HG02981 (cell line): ENCODE measurements around the gene BUD23.
A peak's percentile ranks its signal among the peaks of the same experiment; 100 is the strongest.
"Not testable (repeated sequence)": the region's sequence is repeated elsewhere in the genome, so short reads cannot be mapped to it uniquely, and the experiment has no call there.

Source experiments
- ATAC-seq: cut with Tn5 transposase; IDR thresholded peaks from one replicate; pipeline ENCODE4 v1.9.1; 2021; ENCODE audit warnings: mild to moderate bottlenecking, moderate library complexity; ENCODE audit not compliant: unreplicated experiment

BUD23 gene

DNA sequence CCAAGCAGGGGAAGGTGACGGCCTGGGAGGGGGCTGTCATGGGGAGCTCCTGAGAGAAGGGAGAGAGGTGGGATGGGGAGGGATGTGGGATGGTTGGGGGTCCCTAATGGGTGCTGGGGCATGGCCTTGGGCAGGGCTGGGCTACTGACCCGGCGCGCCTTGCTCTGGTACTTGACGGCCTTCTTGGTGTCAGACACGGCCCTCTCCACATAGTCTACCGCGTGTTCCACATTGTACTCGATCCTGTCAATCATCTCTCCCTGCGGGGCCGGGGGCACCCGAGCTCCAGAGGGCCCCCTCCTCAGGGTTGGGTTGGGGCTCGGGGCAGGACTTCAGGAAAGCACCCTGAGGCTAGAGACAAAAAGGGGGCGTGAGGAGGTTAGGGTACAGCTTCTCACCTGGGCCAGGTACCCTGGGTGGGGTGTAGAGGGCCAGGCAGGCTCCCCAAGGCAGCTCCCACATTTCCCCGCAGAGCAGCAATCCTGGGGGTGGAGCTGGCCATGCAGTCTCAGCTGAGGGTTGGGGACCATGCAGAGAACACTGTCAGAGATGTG, 17.3 kb downstream of the BUD23 start:
- no peak for ATAC-seq

DNA sequence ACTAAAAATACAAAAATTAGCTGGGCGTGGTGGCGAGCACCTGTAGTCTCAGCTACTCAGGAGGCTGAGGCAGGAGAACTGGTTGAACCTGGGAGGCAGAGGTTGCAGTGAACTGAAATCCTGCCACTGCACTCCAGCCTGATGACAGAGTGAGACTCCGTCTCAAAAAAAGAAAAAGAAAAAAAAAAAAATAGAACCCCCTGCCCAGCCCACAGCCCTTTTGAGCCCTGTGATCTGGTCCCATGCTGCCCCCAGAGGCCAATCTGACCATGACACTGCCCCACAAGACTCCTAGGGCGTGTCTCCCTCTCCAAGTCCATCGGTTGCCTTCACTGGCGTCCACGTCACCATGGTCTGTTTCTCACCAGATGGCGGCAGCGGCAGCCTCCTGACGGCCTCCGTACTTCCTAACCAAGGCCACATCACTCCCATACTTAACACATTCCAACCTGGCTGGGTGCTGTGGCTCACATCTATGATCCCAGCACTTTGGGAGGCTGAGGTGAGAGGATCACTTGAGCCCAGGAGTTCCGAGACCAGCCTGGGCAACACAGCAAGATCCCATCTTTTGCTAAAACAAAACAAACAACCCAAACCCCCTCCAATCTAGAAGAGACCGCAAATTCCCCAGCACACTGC, 18.1 kb downstream of the BUD23 start:
- peak; percentile 43 for ATAC-seq

DNA sequence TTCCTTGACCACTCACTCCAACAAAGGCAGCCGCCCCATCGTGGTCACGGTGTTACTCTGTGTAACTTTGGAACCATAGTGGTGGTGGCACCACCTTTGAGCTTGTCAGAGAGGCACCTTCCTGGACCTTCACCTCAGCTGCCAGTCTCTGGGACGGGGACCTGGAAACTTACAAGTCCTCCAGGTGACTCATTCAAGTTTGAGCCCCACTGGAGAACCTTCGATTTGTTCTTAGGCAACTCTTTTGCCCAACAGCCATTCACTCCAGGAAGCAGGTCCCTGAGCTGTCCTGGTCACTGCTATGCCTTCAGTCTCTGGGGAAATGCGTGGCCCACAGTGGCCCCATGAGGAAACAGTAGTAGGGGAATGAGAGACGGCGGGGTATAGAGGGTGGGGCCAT, 18.8 kb downstream of the BUD23 start:
- ATAC-seq, result no peak

DNA sequence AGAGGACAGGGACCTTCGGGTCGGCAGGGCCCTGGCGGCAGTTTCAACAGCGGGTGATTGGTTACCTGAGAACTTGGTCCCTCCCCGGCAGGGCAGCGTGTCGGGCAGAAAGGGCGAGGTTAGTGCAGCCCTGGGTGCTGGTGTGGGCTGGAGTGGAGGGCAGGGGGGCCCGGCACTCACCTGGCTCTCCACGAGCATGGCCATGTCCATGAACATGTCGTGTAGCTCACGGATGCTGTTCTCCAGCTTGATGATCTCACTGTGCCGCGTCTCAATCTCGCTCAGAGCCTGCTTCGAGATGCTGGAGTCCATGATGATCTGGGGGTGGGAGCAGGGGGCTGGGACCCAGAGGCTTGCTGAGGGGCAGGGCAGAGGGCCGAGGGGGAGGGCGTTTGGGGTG, 19.3 kb downstream of the BUD23 start:
- ATAC-seq, result no peak

DNA sequence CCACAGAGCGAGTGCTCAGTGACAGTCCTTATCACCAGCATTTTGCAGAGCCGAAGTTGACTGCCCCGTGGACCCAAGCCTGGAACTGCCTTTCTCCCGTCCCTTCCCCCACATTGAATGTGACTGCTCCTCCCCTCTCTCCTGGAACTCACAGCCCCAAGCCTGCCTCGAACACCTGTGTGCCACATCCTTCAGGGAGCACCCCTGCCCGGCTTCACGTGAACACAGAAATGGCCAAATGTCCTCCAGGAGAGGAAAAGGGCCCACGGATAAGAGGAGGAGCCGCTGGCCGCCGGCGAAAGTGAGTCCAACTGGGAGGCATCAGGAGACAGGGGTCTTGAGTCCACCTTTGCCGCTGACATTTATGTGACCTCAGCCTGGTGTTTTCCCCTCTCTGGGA, 19.8 kb downstream of the BUD23 start:
- ATAC-seq, result no peak

DNA sequence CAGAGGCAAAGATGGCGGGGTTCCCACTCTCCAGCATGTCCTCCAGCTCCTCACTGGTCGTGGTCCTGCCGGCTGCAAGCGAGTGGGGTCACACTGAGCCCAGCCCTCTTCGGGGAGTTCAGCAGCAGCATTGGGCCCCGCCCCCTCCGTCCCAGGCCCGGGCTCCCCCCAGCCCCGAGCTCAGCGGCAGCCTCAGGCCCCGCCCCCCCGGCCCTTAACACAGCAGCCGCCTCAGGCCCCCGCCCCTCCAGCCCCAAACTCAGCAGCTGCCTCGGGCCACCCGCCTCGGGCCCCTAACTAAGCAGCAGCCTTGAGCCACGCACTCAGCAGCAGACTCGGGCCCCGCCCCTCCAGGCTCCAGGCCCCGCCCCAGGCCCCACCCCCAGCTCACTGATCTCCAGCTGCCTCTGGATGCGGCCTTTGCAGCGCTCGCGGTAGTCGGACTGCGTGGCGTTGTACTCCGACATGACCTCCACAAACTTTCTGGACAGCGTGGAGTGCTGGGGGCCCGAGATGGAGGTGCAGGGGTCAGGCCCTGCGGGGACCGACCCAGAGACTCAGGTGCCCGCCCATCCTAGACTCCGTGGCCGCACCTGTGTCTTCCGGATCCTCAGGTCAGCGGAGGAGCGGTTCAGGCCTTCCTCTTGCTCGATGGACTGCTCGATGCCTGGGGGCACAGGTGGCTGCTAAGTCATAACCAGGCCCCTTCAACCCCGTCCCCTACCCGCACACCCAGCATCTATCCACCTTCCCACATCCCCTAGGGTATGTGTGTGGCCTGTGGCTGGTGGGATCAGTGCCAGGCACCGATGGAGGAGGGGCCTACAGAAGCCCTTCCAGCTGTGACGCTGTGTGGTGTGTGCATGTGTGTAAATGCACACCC, 20.6 kb downstream of the BUD23 start:
- no peak for ATAC-seq

DNA sequence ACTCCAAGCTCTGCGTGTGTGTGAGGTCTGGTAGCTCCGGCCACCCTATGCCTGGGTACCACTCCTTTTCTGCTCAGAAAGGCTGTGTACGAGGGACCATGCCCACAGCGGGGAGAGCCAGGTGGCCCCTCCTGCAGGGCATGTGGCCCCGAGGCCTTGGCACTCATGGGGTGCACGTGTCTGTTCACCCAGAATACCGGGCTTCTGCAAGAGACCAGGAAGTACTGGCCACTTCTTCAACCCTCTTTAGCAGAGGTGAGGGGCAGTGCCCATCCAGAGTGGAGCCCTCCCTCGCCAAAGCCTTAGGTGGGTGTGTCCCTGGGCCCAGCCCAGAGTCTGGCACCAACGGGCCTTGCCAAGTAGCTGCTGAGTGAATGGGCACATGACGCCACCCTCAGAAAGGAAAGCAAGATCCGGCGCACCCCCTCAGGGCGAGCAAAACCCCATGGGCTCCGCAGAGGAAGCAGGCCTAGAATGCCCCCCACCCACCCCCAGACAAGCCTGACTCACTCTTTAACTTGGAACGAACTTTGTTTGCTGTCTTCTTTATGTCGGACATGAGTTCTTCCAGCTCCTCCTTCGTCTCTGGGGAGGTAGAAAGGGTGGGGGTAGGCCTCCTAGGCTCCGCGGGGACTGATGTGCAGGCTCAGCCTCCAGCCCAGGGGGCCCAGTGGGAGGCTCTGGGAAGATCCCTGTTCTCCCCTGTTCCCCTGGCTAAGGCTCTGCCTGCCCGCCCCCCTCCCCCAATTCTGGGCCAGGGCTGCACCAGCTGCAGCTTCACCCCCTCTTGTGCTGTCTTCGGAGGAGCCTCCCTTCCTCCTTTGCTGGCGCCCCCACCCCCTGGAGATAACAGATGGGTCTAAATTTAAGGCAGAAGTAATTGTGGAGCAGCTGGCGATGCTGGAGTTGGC, 21.5 kb downstream of the BUD23 start:
- no peak for ATAC-seq

DNA sequence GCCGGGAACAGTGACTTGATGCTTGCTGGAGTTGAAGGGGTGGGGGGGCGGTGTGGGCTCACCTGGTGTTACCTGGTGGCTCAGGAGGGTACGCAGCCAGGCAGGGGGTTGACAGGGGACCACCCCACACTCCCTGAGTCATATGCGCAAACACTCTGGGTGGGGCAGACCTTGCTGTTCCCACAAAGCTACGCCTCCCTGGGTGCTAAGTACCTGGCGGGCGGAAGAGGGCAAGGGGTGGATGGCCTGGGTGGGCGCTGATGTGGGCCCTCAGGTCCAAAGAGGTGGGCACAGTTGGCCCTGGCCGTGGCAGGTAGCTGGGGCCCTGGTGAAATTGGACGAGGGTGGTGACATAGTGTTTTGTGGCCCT, 22.1 kb downstream of the BUD23 start:
- ATAC-seq, result no peak

DNA sequence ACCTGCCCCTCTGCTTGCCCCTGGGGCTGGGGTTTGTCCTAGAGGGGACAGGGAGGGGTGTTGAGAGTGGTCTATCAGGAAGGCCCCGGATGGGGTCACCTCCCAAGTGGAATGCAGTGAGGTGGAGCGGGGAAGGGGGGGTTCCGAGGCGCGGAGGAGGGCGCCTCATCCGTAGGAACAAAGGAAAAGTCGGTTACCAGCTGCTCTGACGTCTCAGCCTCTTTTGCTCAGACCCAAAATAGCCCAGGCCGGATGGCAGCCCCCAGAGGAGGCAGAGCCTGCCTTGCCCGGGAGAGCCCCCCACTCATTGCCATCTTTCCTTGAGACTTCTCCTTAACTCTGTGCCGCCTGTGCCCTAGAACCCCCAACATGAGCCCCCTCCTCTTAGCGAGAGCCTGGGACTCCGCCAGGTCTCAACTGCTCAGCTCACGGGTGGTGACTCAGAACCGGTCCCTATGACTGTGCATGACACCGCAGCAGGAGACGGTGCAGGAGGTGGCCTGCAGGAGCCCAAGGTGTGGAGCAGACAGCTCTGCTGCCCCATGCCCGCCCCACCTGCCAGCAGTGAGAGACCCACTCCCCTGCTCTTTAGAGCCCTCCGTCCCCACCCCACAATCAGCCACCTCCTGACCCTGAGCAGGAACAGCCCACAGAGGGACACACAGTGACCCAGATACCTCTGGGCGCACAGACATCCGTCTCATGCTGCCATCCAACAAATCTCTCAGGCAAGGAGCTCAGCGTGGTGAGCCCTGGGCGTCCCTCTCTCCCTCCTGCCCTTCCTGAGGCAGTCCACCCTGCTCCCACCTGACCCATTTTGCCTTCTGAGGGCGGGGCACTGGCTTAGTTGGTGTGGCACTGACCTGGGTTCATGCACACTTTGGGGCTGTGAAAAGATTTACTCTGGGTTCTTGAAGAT, 23.0 kb downstream of the BUD23 start:
- no peak for ATAC-seq

DNA sequence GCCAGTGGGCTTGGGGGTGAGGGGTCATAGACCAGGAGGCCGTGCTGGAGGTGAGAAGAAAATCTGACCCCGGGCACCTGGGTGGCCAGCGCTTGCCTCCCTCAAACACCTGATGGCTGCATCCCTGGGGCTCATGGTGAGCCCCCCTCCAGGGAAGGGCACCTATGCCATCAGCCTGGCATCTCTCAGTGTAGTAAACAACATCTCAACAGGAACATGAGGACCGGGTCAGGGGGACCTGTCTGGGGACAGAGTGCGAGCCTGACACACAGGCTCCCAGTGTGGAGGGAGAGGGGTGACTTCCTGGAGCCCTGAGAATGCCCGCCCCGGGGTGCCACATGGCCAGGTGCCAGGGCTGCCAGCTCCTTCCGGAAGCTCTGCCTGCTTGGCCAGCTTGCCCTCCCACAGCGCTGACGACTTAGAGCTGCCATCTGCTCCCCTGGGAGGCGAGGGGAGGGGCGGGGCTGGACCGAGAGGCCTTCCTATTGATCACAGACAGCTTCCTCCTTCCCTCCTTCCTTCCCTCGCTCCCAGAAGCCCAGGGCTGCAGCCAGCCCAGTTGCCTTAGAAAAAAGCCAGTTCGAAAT, 23.7 kb downstream of the BUD23 start:
- no peak for ATAC-seq

DNA sequence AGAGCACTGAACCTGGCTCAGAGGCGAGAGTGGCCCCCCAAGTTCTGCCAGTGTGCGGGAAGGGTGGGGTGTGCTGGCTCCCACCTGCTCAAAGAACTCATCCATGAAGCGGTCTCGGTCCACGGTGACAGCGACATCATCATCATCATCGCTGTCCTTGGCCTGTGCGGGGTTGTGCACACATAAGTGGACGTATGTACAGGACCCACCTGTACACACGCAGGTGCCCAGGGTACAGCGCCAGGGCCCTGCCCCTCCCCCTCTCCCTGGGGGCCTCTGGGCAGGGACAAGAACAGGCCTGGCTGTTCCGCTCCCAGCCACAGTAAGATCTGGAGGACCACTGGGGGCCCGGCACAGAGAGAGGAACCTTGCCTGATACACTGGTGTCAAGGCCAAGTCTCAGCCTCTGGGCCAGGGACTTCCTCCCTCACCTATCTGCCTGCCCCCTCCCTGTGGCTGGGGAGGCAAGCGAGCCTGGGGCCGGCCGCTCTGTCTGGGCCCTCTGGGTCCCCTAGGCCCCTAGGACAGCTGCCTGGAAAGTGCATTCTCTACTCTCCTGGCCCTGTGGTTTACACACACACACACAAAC, 25.7 kb downstream of the BUD23 start:
- no peak for ATAC-seq

DNA sequence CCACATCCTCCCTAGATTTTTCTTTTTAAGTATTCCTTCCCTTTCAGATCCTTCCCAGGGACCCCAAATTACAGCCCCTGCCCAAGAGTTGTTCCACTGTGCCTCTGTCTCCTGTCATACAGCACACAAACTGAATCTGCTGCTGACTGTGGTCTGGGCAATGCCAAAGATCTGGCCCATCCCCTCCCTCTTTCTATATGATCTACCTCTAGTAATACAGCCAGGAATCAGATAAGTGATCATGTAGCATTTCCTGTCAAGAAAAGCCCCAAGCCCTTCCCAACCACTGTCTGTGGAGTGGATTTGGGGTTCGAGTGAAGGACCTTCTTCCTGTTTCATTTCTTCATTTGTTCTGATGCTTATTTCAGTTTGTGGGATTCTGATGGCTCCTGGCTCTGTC, 29.4 kb downstream of the BUD23 start:
- no peak for ATAC-seq

DNA sequence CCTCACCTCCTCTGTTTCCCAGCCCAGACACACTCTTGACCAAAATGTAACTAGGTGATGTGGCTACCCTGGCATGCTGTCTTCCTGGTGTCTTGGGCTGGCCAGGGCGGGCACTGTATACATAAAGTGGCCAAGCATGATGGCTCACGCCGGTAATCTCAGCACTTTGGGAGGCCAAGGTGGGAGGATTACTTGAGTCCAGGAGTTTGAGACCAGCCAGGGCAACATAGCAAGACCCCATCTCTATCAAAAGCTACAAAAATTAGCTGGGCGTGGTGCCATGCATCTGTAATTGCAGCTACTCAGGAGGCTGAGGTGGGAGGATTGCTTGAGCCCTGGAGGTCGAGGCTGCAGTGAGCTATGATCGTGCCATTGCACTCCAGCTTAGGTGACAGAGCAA, 29.9 kb downstream of the BUD23 start:
- not testable (repeated sequence) for ATAC-seq

DNA sequence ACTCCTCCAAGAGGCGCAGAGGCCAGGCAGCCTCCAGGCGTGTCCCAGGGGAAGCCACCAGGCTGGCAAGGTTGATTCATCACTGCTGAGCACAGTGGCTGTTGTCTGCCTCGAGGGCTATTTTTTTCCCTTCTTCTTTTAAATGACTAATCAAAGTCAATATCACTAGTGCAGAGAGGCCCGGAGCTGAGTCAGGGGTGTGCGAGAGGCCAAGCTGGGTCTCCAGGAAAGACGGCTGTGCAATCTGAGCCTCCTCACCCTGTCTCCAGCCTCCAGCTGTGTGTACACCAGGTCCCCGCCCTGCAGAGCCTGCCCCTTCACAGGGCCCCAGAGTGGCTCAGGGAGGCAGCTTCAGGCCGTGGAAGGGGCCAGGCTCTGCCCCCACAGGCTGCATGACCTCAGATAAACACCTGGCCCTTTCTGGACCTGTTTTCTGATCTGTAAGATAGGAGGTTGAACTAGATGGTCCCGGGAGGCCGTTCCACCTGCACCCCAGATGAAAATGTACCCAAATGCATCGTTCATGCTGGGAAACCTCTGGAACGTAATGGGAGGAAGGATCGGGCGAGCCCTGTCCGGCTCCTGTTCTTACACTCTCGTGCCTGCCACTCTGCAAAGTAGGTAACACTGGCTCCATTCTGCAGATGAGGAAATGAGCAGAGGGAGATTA, 32.4 kb downstream of the BUD23 start:
- no peak for ATAC-seq

DNA sequence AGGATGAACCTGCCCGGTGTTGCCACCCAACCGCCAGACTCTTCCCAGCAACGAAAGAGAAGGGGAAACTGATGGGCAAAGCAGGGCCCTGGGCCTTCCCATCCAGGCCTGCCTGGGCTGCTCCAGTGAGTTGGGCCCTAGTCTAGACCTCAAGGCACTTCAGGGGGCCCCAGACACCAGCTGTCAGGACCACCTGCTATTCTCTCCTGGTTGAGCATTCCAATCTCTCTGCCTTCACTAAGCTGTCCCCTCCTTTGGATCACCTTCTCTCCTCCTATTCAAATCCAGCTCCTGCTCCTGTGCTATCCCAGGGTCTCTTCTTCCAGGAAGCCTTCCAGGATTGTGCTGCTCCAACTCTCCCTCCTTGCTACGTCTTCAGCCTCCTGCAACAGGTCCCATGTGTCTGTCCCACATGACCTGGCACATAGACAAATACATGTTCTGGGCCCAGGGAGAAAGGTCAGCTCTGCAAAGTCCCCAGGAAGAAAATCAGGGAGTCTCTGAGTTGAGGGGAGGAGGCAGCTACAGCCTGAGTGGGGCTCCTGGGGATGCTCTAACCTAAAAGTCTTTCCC, 33.0 kb downstream of the BUD23 start:
- no peak for ATAC-seq

DNA sequence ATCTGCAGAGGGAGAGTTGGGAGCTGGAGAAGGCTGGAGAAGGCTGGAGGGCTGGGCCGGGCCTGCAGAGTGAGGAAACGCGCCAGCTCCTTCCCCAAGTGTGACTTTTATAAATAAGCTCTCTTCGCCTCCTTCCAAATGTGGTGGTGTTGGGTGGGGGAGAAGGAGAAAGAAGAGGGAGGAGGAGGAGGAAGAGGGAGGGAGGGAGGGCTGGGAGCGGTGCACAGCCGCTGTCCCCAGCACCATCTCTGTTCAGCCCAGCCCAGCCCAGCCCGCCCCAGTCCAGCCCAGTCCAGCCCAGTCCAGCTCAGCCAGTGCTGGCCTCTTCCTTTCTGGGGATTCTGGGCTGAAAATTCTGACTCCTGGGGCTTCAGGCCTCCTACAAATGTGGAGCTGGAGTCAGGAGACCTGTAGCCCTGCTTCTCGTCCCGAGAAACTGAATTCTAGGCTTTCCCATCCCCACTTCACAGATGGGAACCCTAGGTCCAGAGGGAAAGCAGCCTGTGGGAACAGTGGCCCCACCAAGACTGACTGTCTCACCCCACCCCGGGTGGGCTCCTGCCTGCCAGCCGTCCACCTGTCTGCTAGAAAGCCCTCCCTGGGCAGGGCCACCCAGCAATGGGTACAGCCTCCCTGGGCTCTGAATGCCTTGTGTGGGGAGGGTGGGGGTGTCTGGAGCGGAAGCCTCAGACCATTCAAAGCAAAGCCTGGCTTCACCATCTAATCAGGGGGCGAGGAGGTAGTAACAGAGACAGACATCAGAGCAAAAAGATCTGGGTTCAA, 33.8 kb downstream of the BUD23 start:
- ATAC-seq, result no peak

DNA sequence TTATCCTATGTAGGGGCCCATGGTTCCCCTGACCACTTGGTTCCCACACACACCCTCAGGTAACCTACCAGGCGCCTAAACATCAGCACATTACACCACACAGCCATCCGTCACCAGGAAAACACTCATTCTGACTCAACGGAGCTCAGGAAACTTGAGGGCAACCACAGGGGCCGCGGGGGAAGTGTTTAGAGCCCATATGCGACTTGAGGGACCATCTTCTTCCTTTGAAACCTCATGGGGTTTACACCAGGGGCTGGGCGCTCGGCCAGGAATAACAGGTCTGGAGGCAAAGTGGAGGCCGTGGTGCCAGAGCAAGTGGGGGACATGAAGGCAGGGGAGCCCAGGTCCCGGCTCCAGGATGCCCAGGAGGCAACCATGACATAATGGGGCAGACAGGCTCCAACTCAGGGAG, 34.6 kb downstream of the BUD23 start:
- no peak for ATAC-seq

DNA sequence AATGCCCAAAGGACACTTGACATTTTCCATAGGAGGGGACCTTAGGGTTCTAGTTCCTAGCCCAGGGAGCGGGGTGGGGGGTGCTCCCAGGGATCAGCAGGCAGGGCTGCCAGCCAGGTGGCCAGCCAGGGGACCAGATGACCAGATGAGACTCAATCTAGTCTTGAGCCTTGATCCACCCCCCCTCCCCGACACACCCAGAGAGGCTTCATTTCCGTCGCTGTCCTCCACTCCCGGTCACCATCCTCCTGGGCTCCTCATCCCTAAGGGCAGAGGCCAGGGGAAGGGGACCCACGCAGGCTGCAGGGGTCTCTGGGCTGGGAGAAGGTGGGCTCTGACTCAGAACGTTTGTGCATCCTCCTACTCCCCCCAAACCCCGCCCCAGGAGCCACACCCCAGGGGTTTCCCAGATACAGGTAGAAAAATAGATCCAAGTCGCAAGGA, 35.1 kb downstream of the BUD23 start:
- no peak for ATAC-seq
